ENCODE results near the gene MYO16.
"Not testable (repeated sequence)": the region's sequence is repeated elsewhere in the genome, so short reads cannot be mapped to it uniquely, and the experiment has no call there.

Gene MYO16

GRCh38 chr13:109091249-109091648, 461.8 kb downstream of the MYO16 start:
- no peak for DNase-seq

GRCh38 chr13:109092186-109092585, 462.8 kb downstream of the MYO16 start:
- DNase-seq = not testable (repeated sequence)

DNA sequence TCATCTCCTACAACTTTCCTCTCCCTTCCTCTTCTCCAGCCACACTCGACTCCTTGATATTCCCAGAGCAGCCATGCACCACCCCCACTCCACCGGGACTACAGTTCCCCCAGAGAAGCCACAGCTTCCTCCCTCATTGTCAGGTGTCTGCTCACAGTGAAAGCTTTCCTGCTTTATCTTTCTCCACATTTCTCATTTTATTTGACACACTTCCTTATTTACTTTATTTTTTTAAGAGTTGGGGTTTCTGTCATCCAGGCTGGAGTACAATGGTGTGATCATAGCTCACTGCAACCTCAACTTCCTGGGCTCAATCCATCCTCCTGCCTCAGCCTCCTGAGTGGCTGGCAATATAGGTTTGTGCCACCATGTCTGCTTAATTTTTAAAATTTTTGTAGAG, 464.6 kb downstream of the MYO16 start:
- DNase-seq = no peak

DNA sequence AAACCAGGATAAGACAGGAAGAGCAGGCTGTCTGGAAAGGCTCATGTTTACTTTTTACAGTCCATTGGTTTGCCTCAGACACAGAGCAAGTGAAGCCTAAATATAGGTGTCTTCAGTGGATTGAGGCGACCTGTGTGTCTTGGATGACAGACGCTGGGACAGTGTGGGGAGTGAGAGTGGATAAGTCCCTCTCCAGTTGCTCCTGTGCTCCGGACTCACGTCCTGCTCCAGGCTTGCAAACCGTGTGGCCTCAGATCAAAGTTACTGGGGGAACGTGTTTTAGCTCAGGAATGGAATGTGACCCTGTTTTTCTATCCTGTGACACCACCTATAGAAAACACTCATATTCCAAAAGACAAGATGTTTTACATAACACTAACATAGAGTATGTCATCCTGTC, 465.7 kb downstream of the MYO16 start:
- no peak for DNase-seq

DNA sequence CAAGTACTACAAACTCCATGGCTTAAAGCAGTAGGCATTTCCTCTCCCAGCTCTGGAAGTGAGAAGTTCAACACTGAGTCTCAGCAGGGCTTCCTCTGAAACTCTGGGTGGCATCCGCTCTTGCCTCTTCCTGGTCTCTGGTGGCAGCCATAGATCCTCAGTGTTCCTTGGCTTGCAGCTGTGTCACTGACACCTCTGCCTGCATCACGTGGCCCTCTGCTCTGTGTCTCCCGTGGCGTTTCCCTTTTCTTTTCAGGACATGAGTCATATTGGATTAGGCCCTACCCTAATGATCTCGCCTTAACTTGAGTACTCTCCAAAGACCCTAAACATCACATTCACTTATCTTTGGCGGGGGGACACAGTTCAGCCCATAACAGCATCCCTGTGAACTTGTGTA, 466.7 kb downstream of the MYO16 start:
- DNase-seq = no peak

DNA sequence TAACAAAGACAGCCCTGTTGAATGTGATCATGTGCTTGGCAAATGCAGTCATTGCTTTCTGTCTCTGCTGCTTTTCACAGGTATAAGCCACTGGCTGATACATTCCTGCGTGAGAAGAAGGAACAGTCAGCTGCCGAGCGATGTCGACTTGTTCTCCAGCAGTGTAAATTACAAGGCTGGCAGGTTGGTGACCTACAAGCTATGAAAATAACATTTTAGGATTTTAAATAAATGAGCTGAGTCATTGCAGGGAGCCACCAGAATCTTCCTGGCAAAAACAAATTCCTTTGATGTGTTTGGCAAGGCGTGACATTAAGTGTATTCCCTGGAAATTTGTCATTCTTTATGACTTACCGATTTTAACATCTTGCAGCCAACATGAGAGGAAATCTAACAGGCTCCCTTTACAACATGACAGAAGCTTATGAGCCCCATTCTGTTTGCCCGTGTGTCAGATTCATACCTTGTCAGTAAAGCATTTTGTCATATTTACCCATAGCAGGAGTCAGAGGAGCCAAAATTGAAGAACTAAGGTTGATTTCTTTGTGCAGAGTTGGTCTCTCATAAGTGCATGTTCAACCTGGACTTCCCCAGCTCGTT, 471.4 kb downstream of the MYO16 start:
- no peak for DNase-seq

- DNase-seq = no peak
Measured at GRCh38 chr13:109101550-109102144, 472.2 kb downstream of the MYO16 start.

GRCh38 chr13:109105899-109106298, 476.5 kb downstream of the MYO16 start:
- DNase-seq = no peak

DNA sequence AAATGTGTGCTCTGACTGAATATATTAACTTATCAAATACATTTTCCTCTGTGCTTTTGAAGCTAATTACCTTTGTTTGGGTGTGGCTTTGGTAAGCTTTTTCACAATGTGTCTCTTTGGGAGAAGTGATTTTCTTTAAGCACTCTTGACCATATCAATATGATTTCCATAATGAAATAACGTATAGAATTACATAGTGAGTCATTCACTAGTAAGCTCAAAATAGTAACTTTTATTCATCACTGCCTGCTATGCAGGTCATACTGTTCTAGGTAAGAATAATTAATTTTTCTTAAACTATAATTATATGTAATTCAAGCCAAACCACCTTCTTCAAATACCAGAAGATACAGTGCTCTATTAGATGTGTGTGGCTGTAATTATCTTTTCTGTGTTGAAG, 480.7 kb downstream of the MYO16 start:
- no peak for DNase-seq

- DNase-seq = no peak
Measured at GRCh38 chr13:109111141-109111540, 481.7 kb downstream of the MYO16 start.

DNA sequence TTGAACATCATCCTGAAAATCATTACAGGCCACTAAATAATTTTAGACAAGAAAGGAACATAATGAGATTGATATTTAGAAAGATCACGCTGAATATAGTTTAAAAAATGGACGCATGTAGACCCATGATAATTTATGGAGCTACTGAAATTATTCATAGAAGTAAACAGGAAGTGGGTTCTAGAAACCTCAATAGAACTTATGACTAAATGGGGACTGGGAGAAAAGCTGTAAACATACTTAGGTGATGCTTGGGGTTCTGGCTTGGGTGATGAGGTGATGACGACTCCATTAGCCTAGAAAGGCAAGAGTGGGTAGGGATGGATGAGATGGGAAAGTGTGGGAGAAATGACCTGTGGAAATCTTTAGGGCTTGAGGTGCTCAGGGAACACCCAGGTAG, 484.0 kb downstream of the MYO16 start:
- no peak for DNase-seq

GRCh38 chr13:109114162-109114561, 484.8 kb downstream of the MYO16 start:
- no peak for DNase-seq

DNA sequence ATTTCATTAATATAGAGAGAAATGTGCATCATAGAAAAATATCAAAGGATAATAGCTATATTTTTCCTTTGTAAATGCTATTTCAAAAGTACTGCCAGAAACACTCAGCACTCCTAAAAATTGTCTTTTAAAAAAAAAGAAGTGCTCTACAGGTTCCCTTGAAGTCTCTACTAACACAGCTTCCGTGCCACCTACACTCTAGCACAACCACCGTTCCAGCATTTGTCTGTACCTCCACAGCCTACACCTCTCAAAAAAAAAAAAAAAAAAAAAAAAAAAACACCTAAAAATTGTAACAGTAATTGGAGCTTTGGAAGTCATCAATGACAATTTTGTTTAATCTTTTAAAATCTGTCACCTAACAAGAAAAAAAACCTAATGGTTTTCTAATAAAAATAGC, 485.6 kb downstream of the MYO16 start:
- DNase-seq = no peak

- no peak for DNase-seq
Measured at GRCh38 chr13:109118521-109118920, 489.1 kb downstream of the MYO16 start.

DNA sequence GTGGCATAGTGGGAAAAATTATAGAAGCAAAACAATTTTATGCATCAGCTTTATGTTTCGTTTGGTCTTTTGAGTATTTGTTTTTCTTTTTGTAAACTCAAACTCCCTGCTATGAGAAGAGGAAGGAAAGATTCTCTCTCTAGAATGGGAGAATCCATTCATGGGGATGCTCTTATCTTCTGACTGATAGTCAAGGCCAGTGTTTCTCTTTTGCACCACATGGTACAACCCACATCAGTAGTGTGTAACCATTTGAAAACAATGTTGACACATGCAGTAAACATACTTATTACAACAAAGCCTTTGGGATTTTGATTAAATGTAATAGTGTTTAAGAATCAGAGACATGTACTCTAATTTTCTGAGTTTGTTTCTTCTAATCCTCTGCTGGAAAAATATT, 490.5 kb downstream of the MYO16 start:
- no peak for DNase-seq

DNA sequence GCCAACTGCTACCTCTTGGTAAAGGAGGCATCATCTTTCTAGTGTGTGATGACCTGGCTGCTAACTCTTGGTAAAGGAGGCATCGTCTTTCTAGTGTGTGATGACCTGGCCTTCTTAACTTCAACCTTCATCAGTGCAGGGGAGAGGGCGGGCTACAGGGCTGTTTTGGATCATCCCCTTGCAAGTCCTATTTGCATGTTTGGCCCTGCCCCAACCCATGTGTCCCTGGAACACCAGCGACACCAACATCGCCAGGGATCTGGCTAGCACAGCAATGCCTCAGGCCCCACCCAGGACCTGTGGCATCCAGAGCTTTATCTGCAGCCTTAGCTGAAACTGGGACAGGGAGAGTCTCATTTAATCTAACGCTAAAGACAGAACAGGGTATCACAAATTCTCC, 492.4 kb downstream of the MYO16 start:
- no peak for DNase-seq

GRCh38 chr13:109123971-109124370, 494.6 kb downstream of the MYO16 start:
- no peak for DNase-seq

- DNase-seq = no peak
Measured at GRCh38 chr13:109126178-109126577, 496.8 kb downstream of the MYO16 start.

DNA sequence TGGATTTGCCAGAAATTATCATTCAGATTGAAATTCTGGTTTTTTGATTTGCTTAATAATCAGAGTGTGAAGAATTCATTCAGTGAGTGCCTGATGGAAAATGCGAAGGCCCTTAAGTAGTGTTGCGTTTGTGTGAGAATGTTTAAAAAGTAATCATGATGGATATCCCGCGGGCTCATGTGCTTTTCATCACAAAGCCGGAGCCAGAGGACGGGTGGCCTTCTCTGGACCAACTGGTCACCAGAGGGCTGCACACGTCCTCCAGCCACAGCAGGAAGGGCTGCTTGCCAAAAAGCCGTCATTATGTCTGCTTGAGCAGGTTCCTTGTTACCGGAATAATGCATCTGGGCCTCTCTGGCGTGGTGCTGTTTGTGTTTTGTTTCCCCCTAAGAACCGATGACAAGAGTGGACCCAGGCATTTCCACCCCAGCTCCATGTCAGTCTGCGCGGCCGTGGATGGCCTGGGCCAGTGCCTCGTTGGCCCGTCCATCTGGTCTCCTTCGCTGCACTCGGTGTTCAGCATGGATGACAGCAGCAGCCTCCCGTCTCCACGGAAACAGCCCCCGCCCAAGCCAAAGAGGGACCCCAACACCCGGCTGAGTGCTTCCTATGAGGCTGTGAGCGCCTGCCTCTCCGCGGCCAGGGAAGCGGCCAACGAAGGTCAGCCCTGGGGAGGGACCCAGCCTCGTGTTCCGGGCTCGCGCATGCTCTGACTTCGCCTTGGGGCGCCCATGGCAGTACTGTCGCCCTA, 497.7 kb downstream of the MYO16 start:
- no peak for DNase-seq

DNA sequence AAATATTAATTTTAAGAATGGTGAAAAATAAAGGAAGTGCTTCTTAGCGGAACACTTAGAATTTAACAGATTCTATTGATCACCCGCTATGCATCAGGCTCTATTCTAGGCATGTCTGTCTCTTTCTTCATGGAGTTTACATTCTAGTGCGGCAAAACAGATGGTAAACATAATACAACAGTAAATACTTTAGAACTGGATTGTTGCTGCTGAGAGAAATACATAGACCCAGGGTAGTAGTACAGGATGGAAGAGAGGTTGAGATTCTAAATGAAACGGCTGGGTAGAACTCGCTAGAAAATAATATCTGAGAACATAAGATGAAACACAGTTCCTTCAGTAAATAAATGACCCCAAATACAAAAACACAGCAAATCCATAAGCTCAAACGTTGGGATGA, 498.7 kb downstream of the MYO16 start:
- no peak for DNase-seq

GRCh38 chr13:109130093-109130835, 500.9 kb downstream of the MYO16 start:
- no peak for DNase-seq

DNA sequence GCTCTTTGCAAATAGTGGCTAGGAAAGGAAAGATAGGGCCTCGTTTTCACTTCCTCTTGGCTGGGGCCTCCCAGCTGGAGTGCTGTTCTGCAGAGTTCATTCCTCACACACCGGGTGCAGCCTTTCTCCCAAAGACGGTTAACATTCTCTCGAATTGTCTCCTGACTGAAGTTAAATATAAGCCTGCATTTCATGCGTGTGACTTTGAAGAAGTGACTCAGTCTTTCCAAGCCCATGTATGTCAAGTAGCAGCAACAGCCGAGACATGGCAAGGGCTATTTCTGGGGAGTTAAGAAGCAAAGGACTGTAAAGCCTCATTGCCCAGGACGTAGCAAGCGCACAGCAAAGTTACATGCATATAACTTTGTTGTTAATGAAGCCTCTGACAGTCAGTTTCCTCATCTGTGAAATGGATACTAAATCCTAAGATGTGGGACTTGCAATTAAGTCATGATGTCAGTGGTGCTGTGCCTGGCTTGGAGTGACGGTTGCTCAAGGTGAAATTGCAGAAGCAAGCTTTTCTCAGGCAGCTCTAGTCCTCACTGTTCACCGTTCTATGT, 502.4 kb downstream of the MYO16 start:
- DNase-seq = no peak

- no peak for DNase-seq
Measured at GRCh38 chr13:109135018-109135417, 505.6 kb downstream of the MYO16 start.
